ENCODE data around the gene OR6J1.

DNA sequence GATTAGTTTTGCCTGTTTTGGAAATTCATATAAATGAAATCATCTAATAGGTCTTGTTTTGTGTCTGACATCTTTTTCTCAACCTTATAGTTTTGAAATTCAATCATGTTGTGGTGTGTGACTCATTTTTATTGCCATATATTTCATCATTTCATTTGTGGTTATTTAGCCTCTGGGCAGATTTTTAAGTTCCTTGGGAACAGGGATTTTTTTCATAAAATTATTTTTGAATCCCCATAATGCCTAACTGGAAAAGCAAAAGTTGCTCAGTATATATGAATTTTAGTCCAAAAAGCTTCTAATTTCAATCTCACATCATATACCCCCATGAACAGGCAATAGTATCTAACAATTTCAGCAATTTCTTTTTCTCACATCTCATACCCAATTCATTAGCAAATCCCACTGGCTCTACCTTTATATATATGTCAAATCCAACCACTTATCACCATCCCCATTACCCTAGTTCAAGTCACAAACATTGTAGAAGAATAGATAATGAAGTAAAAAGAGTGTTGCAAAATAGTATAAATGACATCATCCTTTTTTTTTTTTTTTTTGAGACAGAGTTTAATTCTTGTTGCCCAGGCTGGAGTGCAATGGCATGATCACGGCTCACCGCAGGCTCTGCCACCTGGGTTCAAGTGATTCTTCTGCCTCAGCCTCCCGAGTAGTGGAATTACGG, 2.6 kb upstream of the OR6J1 start:
- TF ChIP-seq EZH2 (IDR thresholded peaks at IDR 0.05; ENCODE audit: insufficient read depth, poor library complexity, severe bottlenecking) (no peak), EZH2phosphoT487 (IDR thresholded peaks at IDR 0.05; ENCODE audit: insufficient read depth, low read depth) (0 out of 2 replicates have a peak, but pooled peaks have one; percentile 63)
